ENCODE measurements around the gene RASGRP3.

The RASGRP3 gene

DNA sequence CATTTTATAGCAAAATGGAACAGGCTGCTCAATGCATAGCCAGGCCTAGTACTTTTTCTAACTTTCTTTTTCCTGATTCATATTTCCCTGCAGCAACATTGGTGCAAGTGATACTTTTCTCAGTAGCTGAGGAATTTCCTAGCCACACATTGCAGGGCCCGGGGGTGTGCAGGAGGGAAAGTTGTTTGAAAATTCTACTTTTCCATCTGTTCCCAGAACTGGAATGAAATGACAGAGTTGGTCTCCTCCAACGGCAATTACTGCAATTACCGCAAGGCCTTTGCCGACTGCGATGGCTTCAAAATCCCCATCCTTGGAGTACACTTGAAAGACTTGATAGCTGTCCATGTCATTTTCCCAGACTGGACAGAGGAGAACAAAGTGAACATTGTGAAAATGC lies 50.5 kb downstream of the RASGRP3 start:
- TF ChIP-seq, protein P1, sequence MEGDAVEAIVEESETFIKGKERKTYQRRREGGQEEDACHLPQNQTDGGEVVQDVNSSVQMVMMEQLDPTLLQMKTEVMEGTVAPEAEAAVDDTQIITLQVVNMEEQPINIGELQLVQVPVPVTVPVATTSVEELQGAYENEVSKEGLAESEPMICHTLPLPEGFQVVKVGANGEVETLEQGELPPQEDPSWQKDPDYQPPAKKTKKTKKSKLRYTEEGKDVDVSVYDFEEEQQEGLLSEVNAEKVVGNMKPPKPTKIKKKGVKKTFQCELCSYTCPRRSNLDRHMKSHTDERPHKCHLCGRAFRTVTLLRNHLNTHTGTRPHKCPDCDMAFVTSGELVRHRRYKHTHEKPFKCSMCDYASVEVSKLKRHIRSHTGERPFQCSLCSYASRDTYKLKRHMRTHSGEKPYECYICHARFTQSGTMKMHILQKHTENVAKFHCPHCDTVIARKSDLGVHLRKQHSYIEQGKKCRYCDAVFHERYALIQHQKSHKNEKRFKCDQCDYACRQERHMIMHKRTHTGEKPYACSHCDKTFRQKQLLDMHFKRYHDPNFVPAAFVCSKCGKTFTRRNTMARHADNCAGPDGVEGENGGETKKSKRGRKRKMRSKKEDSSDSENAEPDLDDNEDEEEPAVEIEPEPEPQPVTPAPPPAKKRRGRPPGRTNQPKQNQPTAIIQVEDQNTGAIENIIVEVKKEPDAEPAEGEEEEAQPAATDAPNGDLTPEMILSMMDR (conservative IDR thresholded peaks at IDR 0.05) = no peak
- no peak overlapping the region for H3K27ac ChIP-seq

DNA sequence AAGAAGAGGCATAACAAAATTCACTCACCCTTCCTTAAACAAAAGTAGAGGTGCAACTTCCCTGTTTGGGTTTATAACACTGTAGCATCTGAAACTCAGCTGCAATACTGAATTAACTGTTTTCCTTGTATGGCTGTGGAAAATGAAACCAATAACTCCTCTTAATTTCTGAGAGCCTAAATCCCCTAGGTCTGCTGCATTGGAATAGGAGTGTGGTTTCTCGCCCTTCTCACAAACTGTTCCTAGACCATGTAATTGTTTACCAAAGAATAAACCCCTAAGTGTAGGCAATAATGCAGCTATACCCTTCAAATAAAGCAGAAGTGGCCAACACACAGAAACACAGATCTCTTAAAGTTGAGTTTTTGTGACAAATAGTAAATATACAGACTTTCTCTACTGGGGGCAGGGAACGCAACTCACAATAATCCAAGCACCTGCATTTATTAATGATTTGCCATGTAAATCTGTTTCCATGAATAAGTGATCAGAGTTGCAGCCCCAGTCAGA lies 52.0 kb downstream of the RASGRP3 start:
- no peak overlapping the region for H3K27ac ChIP-seq
- TF ChIP-seq, protein P1 (conservative IDR thresholded peaks at IDR 0.05) = no peak

DNA sequence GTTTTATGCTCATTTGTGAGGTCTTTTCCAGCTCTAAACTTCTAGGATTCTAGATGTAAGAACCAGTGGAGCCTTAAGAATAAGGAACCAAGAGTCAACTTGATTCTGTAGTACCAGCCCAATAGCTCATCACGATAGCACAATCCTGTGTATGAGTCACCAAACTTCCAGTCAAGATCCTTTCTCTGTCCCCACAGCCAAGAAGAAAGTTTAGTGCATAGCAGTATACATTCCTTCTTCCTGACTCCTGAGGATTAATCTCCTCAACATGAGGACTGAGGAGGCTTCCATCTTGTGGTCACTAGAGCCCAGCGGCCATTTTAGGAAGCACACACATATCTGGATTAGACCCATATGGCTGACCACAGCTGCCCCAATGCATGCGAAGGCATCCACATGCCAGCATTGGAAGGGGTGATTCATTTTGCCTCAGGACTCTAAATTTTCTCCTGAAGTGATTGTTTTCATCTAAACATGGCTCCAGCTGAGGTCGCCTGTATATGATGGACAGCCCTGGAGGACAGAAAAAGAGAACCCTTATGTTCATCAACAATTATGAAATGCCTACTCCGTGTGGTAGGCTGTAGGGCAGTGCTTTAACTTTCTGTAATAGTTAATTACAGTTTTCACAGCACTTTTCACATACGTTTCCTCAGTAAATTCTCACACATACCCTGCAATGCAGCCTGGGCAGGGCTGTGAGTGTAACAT lies 53.5 kb downstream of the RASGRP3 start:
- H3K27ac ChIP-seq = no peak overlapping the region
- TF ChIP-seq, protein P1 (conservative IDR thresholded peaks at IDR 0.05) = no peak

DNA sequence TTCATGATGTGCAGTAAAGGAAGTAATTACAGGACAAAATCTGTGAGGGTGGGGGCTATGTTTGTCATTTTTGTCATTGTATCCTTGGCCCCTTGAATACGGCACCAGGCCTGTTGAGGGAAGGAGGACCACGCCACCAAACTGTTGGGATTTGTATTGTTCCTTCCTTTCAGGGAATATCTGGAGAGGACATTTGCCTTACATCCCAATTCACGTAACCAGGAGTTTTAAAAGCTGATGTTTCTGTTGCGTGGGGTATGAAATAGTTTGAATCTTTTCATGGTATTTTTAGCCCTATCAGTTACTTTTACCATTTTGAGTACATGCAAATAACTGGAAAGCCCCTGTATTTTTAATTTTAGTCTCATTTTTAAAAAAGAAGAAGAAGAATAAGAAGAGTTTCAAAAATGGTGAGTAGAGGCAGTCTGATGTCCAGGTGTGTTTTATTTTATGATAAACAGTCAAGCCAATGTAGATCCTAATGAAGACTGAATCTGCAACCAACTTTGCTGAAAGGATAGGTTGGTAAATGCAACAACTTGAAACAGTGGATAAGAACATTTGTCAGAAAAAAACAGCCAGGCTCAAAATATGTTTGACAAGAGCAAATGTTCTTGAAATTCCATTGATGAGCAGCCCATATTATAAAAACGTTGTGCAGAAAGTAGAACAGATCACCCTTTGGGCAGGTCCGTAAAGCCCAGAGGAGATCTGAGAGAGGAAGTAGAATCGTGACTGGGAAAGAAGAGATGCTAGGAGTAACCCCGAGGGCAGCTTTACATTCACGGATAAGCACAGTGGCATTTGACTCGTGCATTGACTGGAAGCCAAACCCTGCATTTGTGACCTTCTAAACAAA lies 54.5 kb downstream of the RASGRP3 start:
- no peak overlapping the region for H3K27ac ChIP-seq
- TF ChIP-seq, protein P1 (conservative IDR thresholded peaks at IDR 0.05) = no peak

DNA sequence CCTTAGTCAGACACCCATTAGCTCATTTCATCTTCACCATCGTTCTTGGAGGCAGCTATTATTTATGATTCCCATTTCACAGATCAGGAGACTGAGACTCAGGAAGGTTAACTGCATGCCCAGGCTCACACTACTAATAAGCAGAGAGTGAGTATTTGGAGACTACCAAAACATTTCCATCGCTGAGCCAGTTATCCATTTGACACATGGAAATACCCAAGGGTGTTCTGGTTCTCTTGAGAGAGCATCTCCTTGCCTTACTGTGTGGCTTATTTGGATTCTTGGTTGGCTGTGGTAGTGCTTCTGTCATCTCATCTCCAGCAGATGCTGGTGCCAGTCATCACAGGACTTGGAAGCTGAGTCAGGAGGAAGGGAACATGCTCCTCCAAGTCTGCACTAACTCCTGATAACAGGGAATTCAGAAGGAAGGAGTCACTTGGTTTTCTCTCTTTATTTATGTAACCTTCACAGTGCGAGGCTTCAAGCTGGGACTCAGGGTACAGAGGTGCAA lies 55.2 kb downstream of the RASGRP3 start:
- H3K27ac ChIP-seq = no peak overlapping the region
- TF ChIP-seq, protein P1 (conservative IDR thresholded peaks at IDR 0.05) = no peak

DNA sequence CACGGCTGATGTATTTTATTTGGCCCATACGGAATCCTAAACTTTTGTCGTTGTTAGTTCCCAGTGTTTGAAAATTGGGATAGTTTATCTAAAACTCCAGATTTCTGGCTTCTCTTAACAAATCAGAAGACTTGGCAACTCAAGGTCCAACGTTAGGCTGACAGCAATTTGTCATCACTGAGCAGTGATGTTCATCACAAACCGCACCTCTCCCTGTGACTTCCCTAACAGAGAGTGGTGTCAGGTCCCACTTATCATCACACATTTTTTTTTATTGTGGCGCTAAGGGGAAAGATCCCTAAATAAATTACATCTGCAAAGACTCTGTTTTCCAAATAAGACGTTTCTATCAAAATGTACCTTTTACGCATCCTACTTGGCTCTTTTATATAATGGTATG lies 55.7 kb downstream of the RASGRP3 start:
- H3K27ac ChIP-seq = no peak overlapping the region
- TF ChIP-seq, protein P1 (conservative IDR thresholded peaks at IDR 0.05) = no peak

DNA sequence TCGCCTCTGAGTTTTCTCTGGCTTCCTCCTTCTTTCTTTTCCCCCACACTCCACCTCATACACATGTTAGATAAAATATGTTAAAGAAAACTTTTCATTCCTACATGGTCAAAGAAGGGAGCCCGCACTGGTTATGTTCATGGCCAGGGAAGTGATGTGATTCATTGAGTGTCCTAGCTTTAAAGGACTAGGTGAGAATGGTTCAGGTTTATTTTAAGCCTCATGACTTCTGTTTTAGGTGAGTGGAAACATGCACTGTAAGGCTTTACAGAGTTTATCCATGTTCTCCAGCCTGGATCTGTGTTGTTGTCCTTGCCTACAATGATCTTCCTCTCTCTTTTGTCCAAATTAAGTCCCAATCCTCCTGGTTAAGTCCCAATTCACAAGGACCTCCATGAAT lies 56.5 kb downstream of the RASGRP3 start:
- TF ChIP-seq, protein P1 (conservative IDR thresholded peaks at IDR 0.05) = no peak
- no peak overlapping the region for H3K27ac ChIP-seq
